AG09309 (cell line): ENCODE measurements around the gene MRPS30.
A peak's percentile ranks its signal among the peaks of the same experiment; 100 is the strongest.

Experiments used
- DNase-seq: peaks from one replicate; pipeline ENCODE4 v3.0.0-alpha.2; 2010; ENCODE audit warnings: low read depth
- H3K4me3 ChIP-seq: 2 replicates; pipeline ENCODE4 v1.5.1; 2011; ENCODE audit warnings: mild to moderate bottlenecking, low read depth, low read length, moderate library complexity; ENCODE audit not compliant: control insufficient read depth
- CTCF ChIP-seq: IDR thresholded peaks from 2 replicates; pipeline ENCODE4 v1.5.1; 2011; ENCODE audit warnings: mild to moderate bottlenecking, low read depth, low read length, inconsistent platforms; ENCODE audit not compliant: insufficient read depth, control insufficient read depth; ENCODE audit errors: missing control alignments

The MRPS30 gene

GRCh38 chr5:44862808-44863207 lies 54.1 kb downstream of the MRPS30 start:
- no peak for DNase-seq
- no peak overlapping the region for H3K4me3 ChIP-seq
- TF ChIP-seq CTCF, result peak; percentile 7
